GM18858 (cell line): ENCODE measurements around the gene LPCAT1.

Experiments used
- ATAC-seq: cut with Tn5 transposase; IDR thresholded peaks from one replicate; pipeline ENCODE4 v1.9.1; 2021; ENCODE audit not compliant: unreplicated experiment

Gene LPCAT1

GRCh38 chr5:1498623-1499416 lies 24.9 kb downstream of the LPCAT1 start:
- ATAC-seq = peak; percentile 32

GRCh38 chr5:1497795-1498622 lies 25.8 kb downstream of the LPCAT1 start:
- peak; percentile 25 for ATAC-seq

GRCh38 chr5:1497242-1497777 lies 26.4 kb downstream of the LPCAT1 start:
- ATAC-seq = peak; percentile 18

GRCh38 chr5:1495525-1495897 lies 28.2 kb downstream of the LPCAT1 start:
- ATAC-seq = no peak

DNA sequence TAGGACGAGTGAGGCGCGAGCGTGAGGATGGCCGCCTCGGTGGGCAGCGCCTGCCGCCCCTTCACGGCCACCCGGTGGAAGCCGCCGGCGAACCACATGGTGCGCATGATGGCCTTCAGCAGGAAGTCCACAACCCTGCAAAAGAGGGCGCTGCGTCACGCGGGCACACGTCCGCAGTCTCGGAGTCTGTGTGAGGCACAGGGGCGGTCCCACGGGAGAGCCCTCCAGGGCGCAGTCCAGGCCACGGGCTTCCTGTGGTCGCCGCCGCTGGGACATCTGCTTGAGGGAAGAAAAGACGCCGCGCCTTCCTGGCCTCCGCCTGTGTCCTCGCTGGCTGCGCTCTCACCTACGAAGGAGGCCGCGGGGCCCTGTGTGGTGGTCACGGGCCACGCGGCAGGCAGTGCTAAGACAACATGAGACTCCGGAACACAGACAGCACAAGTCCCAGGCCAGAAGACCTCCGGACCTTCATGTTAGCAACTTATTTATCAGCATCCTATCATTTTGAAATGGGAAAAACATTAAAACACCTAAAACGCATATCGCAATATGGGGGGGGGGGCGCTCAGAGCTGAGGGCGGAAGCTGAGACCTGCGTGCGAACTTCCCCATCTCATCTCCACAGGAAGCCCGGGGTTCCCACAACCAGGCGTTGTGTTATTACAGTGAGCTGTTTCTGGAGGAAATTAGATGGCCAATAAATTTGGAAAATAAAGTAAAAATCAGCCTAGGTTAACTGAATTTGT lies 28.8 kb downstream of the LPCAT1 start:
- ATAC-seq = peak; percentile 24

DNA sequence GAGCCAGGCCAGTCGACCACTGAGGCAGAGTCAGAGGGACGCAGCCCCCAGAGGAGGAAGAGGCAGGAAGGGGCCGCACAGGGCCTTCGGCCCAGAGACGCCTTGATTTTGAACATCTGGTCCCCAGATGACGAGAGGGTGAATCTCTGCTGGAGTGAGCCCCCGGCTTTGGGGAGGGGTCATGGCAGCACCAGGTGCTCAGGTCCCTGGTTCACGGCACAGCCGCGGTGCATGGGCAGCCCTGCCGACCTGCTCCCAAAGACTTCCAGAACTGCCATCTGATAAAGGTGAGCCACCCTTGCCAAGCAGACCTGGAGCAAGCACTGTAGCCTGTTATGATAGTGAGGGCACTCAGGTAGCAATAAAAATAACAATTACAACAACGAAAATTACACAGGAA lies 29.8 kb downstream of the LPCAT1 start:
- ATAC-seq = no peak

GRCh38 chr5:1493413-1493812 lies 30.3 kb downstream of the LPCAT1 start:
- ATAC-seq = no peak

DNA sequence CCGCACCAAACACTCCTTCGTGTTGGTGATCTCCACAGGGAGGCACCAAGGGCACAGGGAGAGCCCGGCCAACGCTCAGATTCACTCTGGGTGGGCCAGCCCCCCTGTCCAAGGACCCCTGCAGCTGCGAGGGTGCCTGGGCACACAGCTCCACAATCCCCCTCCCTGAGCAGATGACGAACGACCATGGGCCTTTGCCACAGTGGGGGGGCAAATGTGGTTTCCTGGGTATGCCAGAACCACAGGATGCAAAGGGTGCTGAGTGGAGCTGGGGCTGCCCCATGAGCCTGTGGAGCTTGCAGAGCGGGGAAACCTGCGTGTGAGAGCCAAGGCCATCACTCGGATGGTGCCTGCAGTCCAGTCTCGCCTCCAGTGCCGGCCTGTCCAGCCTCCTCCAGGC lies 31.0 kb downstream of the LPCAT1 start:
- ATAC-seq = no peak

GRCh38 chr5:1490376-1490775 lies 33.4 kb downstream of the LPCAT1 start:
- no peak for ATAC-seq

GRCh38 chr5:1489754-1490153 lies 34.0 kb downstream of the LPCAT1 start:
- no peak for ATAC-seq

- peak; percentile 39 for ATAC-seq
These were observed 34.7 kb downstream of the LPCAT1 start for GRCh38 chr5:1488882-1489680.

DNA sequence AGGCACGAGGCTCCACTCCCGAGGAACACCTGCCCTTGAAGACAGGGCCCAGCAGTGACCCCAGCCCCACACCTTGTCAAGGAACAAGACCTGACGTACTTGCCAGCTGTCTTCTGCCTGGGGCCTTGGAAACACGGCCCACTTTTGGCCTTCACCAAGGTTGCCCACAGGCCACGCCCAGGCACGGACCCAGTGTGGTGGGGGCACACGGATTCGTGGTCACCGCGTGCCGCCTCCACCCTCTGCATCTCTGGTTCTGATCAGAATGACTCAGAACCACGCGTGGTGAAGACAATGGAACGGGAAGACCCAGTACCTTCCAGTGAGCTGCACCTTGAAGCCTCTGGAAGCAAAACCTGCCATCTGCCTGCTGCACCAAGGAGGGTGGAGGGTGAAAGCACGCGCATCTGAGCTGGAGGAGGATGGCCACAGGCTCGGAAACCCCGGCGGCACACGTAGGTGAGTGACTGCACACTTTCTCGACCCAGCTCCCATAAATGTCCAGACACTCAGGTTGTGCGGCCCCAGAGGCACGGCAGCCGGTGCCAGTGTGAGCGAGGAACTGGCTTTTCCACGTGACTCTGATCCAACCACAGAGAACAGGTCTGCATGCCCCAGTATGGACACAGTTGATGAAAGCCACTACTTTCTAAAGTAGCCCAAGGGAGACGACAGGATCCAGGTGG lies 36.5 kb downstream of the LPCAT1 start:
- ATAC-seq = no peak

DNA sequence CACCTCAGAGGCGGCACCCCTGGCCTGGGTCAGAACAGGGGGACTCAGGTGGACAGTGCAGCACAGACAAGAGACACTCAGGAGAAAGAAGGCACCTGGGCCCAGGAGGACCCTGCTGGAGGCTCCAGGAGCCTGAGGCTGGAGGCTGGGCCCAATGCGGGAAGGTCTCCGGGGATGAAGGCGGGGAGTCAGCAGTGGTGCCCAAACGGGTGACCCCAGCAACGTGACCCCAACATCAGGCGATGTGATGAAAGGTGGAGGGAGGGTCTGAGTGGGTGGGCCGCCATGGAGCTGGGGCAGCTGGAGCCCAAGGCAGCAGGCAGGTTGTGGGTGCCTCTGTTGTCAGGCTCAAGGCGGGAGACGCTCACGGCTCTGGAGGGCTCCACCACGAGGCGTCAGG lies 37.5 kb downstream of the LPCAT1 start:
- ATAC-seq = no peak

GRCh38 chr5:1485579-1486118 lies 38.1 kb downstream of the LPCAT1 start:
- ATAC-seq = no peak

- ATAC-seq = peak; percentile 33
These were observed 38.8 kb downstream of the LPCAT1 start for GRCh38 chr5:1484730-1485578.

GRCh38 chr5:1483856-1484729 lies 39.7 kb downstream of the LPCAT1 start:
- no peak for ATAC-seq

DNA sequence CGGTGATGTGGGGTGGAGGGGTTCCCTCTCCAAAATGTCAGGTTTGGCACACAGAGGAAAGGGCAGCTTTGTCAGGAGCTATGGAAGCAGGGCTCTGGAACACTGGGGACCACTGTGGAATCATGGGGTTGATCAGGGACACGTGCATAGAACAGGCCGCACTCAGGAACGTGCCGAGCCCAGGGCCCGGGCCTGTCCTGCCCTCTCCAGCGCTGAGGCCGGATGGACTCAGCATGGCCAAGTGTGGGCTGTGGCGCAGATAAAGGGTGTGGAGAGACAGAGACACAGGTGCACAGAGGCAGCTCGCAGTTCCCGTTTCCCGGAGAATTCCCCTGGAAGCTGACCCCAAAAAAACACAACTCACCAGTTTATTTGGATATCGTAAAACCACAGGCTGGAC lies 40.7 kb downstream of the LPCAT1 start:
- no peak for ATAC-seq

DNA sequence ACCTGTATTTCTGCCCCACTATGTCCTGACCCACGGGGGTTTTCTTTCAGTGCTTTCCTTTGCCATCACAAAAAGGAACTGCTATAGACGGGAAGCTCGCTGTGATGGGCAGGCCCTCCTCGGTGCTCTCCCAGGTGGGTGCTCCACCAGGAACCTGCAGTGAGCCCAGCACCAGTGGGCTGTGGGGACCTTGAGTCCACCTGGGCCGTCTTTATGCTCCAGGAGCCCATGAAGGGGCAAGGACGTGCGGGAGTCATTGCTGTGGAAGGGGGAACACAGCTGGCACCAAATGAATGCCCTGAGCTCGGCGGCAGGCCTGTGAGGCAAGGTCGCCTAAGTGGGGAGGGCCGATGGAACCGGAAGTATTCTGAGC lies 41.8 kb downstream of the LPCAT1 start:
- ATAC-seq = no peak
